ENCODE data around the gene IKBIP.
"Not testable (repeated sequence)": the region's sequence is repeated elsewhere in the genome, so short reads cannot be mapped to it uniquely, and the experiment has no call there.

IKBIP gene

GRCh38 chr12:98644712-98645571, at the start of gene IKBIP, which contains the start of gene APAF1:
Gene IKBIP (minus strand): TSS chr12:98644788. CDS start chr12:98644701, 87 bp downstream.
Gene APAF1 (plus strand): TSS chr12:98645290. CDS start chr12:98648360, 3,070 bp downstream.
- DNase-seq = peak; percentile 100

- DNase-seq = no peak
Observed at GRCh38 chr12:98691351-98691750, 46.8 kb upstream of the IKBIP start.

DNA sequence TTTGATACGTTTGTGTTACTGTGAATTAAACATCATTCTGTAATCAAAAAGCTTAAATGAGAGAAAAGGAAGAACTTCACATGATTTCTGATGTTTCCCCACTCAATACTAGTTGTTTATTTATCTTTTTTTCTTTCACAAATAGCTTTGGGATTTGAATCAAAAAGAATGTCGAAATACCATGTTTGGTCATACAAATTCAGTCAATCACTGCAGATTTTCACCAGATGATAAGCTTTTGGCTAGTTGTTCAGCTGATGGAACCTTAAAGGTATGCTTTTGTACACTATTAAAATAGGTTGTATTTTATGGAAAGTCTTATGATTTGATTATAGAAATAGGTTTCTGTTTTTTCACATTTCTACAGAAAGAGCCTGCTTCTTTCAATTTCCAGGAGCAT, 42.0 kb upstream of the IKBIP start:
- DNase-seq = no peak

DNA sequence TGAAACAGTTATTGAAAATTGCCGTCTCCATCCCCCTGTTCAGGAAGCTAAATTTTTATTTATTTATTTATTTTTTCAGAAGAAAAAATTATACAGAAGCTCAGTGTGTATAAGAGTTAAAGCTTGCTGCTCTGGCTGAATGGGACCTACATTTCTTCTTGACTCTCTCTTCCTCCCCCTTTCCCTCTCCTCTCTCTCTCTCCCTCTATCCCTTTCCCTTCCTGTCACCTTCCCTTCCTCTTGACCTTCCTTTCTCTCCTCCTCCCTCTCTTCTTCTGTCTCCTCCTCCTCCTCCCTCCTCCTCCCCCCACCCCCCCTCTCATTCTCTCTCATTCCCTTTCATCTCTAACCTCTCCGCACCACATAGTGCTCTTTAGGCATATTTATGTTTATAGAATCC, 39.6 kb upstream of the IKBIP start:
- DNase-seq = no peak

- DNase-seq = no peak
Observed at GRCh38 chr12:98679611-98680005, 35.0 kb upstream of the IKBIP start.

GRCh38 chr12:98678946-98679610, 34.5 kb upstream of the IKBIP start:
- no peak for DNase-seq

DNA sequence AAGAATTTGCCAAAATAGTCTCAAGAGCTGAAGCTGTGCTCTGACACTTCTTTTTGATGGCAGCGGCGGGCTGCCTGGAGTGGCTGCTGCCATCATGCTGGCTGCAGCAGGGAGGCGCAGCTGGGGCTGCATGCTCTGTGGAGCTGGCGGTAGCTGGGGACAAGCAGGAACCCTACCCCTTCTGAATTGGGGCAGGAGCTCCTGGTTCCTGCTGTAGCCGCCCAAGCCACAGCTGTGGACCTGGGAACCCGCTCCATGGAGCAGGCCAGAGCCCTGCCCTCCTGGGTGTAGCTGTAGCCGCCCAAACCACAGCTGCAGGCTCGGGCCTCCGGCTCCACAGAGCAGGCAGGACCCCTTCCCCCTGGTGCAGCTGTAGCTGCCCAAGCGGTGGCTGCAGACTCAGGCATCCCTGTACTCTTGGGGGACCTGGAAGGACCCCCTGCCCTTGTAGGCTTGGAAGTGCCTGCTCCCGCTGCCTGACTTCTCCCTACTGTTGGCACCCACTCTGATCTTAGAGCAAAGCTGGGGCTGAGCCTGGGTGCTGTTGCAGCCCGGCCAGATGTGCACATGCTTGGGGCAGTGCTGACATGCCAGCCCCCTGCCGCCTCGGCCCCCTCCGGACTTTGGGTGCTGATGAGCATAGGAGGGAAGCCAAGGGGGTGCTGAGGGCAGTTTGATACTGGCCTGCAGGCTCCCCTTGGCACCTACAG, 33.8 kb upstream of the IKBIP start:
- no peak for DNase-seq

DNA sequence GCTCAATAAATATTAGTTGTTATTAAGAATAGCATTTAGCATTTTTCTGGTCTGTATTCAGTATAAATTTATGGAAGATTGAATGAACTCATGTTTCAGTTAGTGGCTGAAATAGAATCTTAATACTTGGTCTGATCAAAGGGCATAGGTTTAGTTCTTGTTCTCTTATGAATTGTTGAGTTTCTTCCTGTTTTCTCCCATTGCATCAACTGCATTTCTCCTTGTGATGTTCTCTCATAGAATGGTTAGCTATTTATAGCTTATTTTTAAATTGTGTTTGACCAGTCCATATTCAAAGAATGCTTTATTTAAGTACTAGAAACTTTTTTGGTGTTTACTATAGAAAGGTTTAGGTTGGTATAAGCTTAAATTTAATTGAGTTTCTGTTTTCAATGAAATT, 30.3 kb upstream of the IKBIP start:
- no peak for DNase-seq

DNA sequence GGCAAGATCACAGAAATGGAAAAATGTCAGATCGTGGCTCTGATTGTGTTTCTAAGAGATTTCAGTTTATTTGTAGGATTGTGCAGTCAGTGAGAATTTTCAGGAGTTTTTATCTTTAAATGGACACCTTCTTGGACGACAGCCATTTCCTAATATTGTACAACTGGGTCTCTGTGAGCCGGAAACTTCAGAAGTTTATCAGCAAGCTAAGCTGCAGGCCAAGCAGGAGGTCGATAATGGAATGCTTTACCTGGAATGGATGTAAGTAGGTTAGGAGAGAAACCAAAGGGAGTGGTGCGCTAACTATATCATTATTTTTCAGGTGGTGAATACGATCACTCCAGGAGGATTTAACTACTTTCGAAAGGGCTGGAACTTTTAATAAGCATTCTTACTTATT, 26.9 kb upstream of the IKBIP start:
- no peak for DNase-seq

- no peak for DNase-seq
Observed at GRCh38 chr12:98669751-98670150, 25.2 kb upstream of the IKBIP start.

DNA sequence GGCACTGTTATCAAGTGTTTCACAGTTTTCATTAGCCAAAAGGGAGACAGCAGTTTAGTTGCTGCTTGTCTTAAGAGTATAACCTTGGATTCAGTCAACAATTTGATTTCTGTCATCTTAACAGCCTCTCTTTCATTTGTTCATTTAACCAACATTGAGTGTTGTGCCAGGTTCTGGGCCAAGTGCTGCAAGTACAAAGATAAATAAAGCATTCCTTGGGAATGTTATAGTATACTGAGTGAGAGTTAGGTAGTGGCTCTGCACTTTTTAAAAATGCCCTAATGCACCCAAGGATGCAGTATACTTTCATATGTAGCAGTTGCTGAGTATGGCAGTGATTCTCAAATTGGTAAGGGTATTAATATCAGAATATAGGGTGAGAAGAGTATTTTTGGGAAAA, 15.9 kb upstream of the IKBIP start:
- DNase-seq = no peak

DNA sequence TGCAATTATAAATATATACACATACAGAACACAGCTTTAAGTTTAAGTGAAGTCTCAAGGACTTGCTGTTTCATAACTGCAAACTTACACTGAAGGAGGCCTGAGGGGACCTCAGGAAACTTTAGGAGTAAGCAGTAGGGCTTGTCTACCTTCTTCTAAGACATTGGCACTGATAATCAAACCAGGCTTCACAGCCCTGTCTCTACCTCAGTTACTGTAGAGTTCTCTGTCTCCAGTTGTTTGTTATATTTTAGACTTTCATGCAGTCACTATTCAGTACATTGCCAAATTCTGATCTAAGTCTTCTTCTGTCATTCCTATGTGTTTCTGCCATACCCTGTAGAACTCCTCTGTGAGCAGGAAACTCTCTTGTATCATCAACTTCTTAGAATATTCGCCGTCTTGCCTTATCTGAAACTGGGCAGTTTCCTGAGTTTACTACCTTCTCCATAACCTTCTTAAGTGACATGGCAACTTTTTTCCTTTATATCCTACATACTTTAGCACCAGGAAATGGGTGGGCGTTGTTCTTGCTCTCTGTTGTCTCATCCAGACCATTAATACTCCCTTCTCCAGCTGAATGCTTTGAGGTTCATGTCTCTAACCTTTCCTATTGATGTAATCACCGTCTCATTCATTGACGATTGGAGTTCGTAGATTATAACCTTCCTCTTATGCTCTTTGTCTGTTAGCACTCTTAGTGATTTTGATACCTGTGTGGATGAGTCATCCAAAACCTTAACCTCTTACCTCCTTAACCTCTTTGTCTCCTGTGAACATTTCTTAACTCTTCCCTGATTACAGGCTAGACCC, 11.9 kb upstream of the IKBIP start:
- DNase-seq = no peak

- DNase-seq = peak; percentile 15
Observed at GRCh38 chr12:98653866-98654493, 9.4 kb upstream of the IKBIP start.

GRCh38 chr12:98651328-98651727, 6.7 kb upstream of the IKBIP start:
- DNase-seq = no peak

DNA sequence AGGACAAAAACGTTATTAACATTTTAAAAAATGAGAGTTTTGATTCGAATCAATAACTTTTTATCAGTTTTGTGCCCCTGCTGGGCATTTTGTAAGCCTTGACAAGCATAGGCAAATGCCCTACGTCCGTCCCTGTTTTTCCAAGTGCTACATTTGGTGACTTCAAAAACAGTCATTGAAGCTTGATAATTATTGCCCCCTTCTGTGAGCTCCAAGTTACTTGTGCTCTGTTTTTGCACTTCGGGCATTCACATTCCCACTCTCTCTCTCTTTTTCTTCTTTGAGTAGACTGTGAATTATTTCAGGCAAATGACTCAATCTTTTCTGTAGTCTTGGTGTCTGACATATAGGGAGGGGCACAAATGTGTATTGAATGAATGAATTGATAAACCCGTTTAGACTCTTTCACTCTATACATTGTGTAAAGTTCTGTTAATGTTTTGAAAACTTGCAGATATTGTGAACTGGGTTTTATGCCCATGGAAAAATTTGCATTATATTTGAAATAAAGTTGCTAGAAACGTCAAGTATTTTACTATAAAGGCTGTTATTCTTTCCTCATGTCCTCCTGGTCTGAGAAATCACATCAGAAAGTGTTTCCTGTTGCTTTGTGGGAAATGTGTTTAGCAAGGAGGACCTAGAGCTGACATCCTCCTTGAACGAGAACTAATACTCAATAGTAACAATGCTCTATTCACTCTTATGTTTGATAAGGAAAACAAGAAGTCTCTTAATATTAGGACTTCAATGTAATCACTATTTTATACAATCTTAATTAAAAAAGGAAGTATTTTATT, 1.9 kb upstream of the IKBIP start:
- DNase-seq = peak; percentile 18

DNA sequence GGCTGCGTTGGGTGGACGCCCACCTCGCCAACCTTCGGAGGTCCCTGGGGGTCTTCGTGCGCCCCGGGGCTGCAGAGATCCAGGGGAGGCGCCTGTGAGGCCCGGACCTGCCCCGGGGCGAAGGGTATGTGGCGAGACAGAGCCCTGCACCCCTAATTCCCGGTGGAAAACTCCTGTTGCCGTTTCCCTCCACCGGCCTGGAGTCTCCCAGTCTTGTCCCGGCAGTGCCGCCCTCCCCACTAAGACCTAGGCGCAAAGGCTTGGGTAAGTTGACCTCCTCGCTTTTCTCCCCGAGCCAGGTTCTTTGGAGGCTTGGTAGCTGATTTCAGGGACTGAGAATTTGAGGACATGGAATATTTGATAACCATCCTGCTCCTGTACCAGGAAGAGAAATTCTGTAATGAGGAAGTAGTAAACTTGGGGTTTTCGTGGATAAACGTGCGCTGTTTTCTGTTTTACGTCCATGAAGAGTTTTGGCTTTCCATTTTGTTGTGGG, 1.0 kb upstream of the IKBIP start:
- DNase-seq = no peak

DNA sequence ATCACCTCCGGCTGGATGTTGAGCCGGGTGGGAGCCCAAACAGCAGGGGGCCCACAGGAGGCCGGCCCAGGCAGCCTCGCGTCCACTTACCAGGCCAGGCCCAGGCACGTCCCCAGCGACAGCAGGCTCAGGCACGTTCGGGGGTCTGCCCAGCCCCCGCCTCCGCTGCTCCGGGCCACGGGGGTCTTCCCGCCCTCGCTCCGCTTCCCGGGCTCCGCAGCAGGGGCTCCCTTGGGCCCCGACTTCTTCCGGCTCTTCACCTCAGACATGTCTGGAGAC, 216 bp downstream of the IKBIP start:
- DNase-seq = no peak

DNA sequence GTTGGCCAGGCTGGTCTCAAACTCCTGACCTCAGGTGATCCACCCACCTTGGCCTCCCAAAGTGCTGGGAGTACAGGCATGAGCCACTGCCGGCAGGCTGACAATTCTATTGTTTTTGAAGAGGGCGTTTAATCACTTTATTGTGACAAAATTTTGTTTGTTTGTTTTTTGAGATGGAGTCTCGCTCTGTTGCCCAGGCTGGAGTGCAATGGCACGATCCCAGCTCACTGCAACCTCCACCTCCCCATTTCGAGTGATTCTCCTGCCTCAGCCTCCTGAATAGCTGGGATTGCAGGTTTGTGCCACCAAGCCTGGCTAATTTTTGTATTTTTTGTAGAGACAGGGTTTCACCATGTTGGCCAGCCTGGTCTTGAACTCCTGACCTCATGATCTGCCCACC, 1.8 kb downstream of the IKBIP start:
- DNase-seq = not testable (repeated sequence)

GRCh38 chr12:98639491-98639890, 5.1 kb downstream of the IKBIP start:
- DNase-seq = no peak

DNA sequence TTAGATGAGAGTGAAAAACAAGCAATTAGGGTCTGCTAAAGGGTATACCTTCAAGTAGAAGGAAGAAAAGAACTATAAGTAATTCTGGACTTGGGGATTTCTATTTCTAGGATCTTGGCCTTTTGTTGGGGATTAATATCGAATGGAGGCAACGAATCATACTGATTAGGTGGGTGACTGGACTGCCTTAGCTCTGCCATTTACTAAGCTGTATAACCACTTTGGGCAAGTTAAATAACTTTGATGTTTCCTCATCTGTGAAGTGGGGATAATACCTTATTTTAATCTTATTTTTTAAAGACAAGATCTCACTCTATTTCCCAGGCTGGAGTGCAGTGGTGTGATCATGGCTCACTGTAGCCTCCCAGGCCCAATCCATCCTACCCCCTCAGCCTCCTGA, 6.6 kb downstream of the IKBIP start:
- no peak for DNase-seq

DNA sequence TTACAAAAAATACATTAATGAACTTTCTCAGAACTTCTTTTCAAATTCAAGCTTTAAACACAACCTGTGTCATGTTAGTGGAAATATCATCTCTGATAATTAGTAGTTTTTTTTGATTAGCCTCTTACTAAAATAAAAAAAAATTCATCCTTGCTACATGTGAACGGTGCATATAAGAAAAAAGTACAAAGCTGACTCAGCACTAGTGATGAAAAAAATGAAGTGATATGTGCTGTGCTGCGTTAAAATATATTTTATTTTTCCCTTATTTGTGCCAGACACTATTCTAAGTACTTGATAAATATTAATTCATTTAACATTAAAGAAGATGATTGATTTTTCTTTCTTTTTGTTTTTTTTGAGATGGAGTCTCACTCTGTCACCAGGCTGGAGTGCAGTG, 7.5 kb downstream of the IKBIP start:
- DNase-seq = no peak
